GM13976 (cell line): ENCODE results near the gene TTLL5.

Source experiments
- DNase-seq: peaks from one replicate; pipeline ENCODE4 v3.0.0; 2012; ENCODE audit warnings: low spot score
- CTCF ChIP-seq: IDR thresholded peaks from 2 replicates; pipeline ENCODE4 v1.5.1; 2012; ENCODE audit warnings: borderline replicate concordance, mild to moderate bottlenecking; ENCODE audit not compliant: insufficient read depth; ENCODE audit errors: extremely low read depth, missing control alignments, control extremely low read depth
- in situ Hi-C: fragments of 300-500 bp; cut with MboI; formaldehyde crosslinking; loops from one replicate; pipeline ENCODE4 v1.12.0; 2022; ENCODE audit warnings: low sequenced_read_pairs, mixed read lengths, inconsistent platforms; ENCODE audit not compliant: unreplicated experiment

TTLL5 gene

GRCh38 chr14:75653563-75653962 is 7.5 kb upstream of the TTLL5 start:
- no peak for DNase-seq
- no peak for TF ChIP-seq CTCF
- in situ Hi-C loops: loop anchor here (5.0 kb wide), 1 partner anchor 76 kb away; the partner anchor contains the start of gene FLVCR2

GRCh38 chr14:75654127-75654732 is 6.8 kb upstream of the TTLL5 start:
- in situ Hi-C loops: loop anchor here (5.0 kb wide), 1 partner anchor 77 kb away; the partner anchor contains the start of gene FLVCR2
- DNase-seq: peak; percentile 78
- TF ChIP-seq CTCF: peak; percentile 89

GRCh38 chr14:75655235-75655634 is 5.8 kb upstream of the TTLL5 start:
- in situ Hi-C loops: no loop called here
- DNase-seq: no peak
- no peak for TF ChIP-seq CTCF

- DNase-seq: no peak
- in situ Hi-C loops: no loop called here
- TF ChIP-seq CTCF: no peak
Measured at GRCh38 chr14:75657331-75657730, 3.7 kb upstream of the TTLL5 start.

GRCh38 chr14:75658957-75659356 is 2.1 kb upstream of the TTLL5 start:
- no peak for DNase-seq
- no peak for TF ChIP-seq CTCF
- in situ Hi-C loops: no loop called here

- no peak for DNase-seq
- in situ Hi-C loops: no loop called here
- TF ChIP-seq CTCF: no peak
Measured at GRCh38 chr14:75660238-75660629, 812 bp upstream of the TTLL5 start.
